GM12878 (cell line): ENCODE measurements around the gene SPIB. TPM values are rescaled to one million over a fixed set of nuclear protein-coding genes. Genes with fewer than 3 reads are reported as not detected.

Source experiments
- ATAC-seq: fragments of 200-7000 bp; cut with Tn5 transposase; 3 replicates; pipeline ENCODE4 v1.9.1; 2020; ENCODE audit warnings: mild to moderate bottlenecking, moderate library complexity
- BruUV-seq: library from RNA; stranded (reverse); fragments of 400-500 nt; replicated peaks from 2 replicates; lab custom pipeline; 2021; lab: Mats Ljungman, UMichigan
- CTCF ChIA-PET: fragments of 300-600 bp; sonication (Branson Sonifier 250); formaldehyde crosslinking; extraction: SDS; loops from one replicate; lab custom pipeline; 2021; ENCODE audit warnings: inconsistent platforms; lab: Yijun Ruan, JAX
- POLR2A ChIA-PET: fragments of 350-600 bp; formaldehyde crosslinking; extraction: SDS; loops from one replicate; lab custom pipeline; 2021; ENCODE audit warnings: inconsistent platforms; lab: Charles Lee
- RAD21 ChIA-PET: fragments of 300-600 bp; sonication (Branson Sonifier 250); formaldehyde crosslinking; loops from one replicate; lab custom pipeline; 2023; ENCODE audit warnings: antibody characterized with exemption; ENCODE audit not compliant: unreplicated experiment; lab: Charles Lee
- SMC1A ChIA-PET: fragments of 300-600 bp; sonication (Branson Sonifier 250); formaldehyde crosslinking; loops from one replicate; lab custom pipeline; 2023; ENCODE audit not compliant: unreplicated experiment, uncharacterized antibody; lab: Charles Lee
- DNase-seq: peaks from one replicate; pipeline ENCODE4 v3.0.0-alpha.2; 2011; ENCODE audit warnings: low read depth, low spot score
- FAIRE-seq: peaks from 3 replicates; lab custom pipeline; 2011; peaks lifted over from hg19 to GRCh38; lab: Jason Lieb, UNC
- H2AFZ ChIP-seq: 2 replicates; pipeline ENCODE4 v1.6.0; 2011; ENCODE audit warnings: low read depth, low read length, control low read depth; ENCODE audit not compliant: control insufficient read depth
- H3K27ac ChIP-seq: 2 replicates; pipeline ENCODE4 v1.5.1; 2011; ENCODE audit warnings: control low read depth; ENCODE audit not compliant: control insufficient read depth, insufficient read depth
- H3K27me3 ChIP-seq, 2 experiments: replicated peaks in 1 of 2; 2 replicates each; pipeline versions ENCODE4 v1.6.0 to v1.6.1; 2011; ENCODE audit warnings: low read length in 1 of 2; ENCODE audit not compliant: control insufficient read depth in 2 of 2, insufficient read depth in 2 of 2
- H3K36me3 ChIP-seq, 2 experiments: 2 replicates each; pipeline ENCODE4 v1.5.1; 2011; ENCODE audit warnings: low read length in 1 of 2; ENCODE audit not compliant: control insufficient read depth in 2 of 2, insufficient read depth in 2 of 2
- H3K4me1 ChIP-seq: 2 replicates; pipeline ENCODE4 v1.6.1; 2011; ENCODE audit warnings: mild to moderate bottlenecking, low read length, moderate library complexity, mixed read lengths; ENCODE audit not compliant: control insufficient read depth, insufficient read depth
- H3K4me2 ChIP-seq: 2 replicates; pipeline ENCODE4 v1.6.0; 2011; ENCODE audit warnings: control low read depth; ENCODE audit not compliant: control insufficient read depth, insufficient read depth
- H3K4me3 ChIP-seq: fragments of 200-600 bp; sonication (generic); 2 replicates; pipeline ENCODE4 v1.5.1; 2016
- H3K79me2 ChIP-seq: 2 replicates; pipeline ENCODE4 v1.6.0; 2011; ENCODE audit warnings: low read length; ENCODE audit not compliant: control insufficient read depth, insufficient read depth
- H3K9ac ChIP-seq: 2 replicates; pipeline ENCODE4 v1.8.0; 2011; ENCODE audit warnings: low read length, control low read depth, mixed read lengths; ENCODE audit not compliant: control insufficient read depth, insufficient read depth
- H3K9me3 ChIP-seq: replicated peaks from 3 replicates; pipeline ENCODE4 v1.5.1; 2011; ENCODE audit warnings: mild to moderate bottlenecking, low read length; ENCODE audit not compliant: control insufficient read depth, insufficient read depth
- H4K20me1 ChIP-seq: 2 replicates; pipeline ENCODE4 v1.6.0; 2011; ENCODE audit not compliant: control insufficient read depth, insufficient read depth
- ESRRA ChIP-seq: IDR thresholded peaks from 2 replicates; pipeline ENCODE4 v1.6.1; 2012; ENCODE audit warnings: mild to moderate bottlenecking, low read length, improper control_type of control experiment
- HDGF ChIP-seq: fragments of 450-650 bp; IDR thresholded peaks from 2 replicates; pipeline ENCODE4 v1.6.1; 2016; ENCODE audit warnings: antibody characterized with exemption
- MXI1 ChIP-seq: fragments of 150-350 bp; IDR thresholded peaks from 2 replicates; pipeline ENCODE4 v1.6.1; 2011; ENCODE audit warnings: low read depth, mild to moderate bottlenecking, inconsistent platforms, low read length, improper control_type of control experiment
- NBN ChIP-seq: fragments of 450-650 bp; IDR thresholded peaks from 2 replicates; pipeline ENCODE4 v1.6.1; 2016
- PRDM15 ChIP-seq: fragments of 450-650 bp; formaldehyde crosslinking; IDR thresholded peaks from 2 replicates; pipeline ENCODE4 v1.4.0; 2020; ENCODE audit warnings: mild to moderate bottlenecking, moderate library complexity
- SPI1 ChIP-seq: IDR thresholded peaks from 2 replicates; pipeline ENCODE4 v1.6.1; 2011; ENCODE audit warnings: low read depth, mild to moderate bottlenecking, low read length, moderate library complexity, borderline replicate concordance; ENCODE audit not compliant: insufficient read depth
- TARDBP ChIP-seq: IDR thresholded peaks from 2 replicates; pipeline ENCODE4 v1.6.1; 2016; ENCODE audit warnings: borderline replicate concordance
- ZNF217 ChIP-seq: fragments of 450-650 bp; IDR thresholded peaks from 2 replicates; pipeline ENCODE4 v1.6.1; 2017; ENCODE audit warnings: antibody characterized with exemption, mild to moderate bottlenecking
- WGBS: methylation state at CpG from one replicate; pipeline ENCODE4 v1.1.6; 2016; ENCODE audit warnings: low lambda C conversion rate; ENCODE audit not compliant: insufficient replicate concordance, insufficient coverage; ENCODE audit errors: missing lambda C conversion rate; 5-methylcytosine and 5-hydroxymethylcytosine counted together
- in situ Hi-C: fragments of 300-500 bp; cut with MboI; formaldehyde crosslinking; loops from 9 replicates; pipeline ENCODE4 v1.14.3; 2018; ENCODE audit warnings: mixed read lengths
- intact Hi-C: fragments of 100-400 bp; cut with micrococcal nuclease; formaldehyde crosslinking; loops from one replicate; pipeline ENCODE4 v1.14.2; 2022; ENCODE audit not compliant: unreplicated experiment
- polyA plus RNA-seq, 11 experiments: library from polyadenylated mRNA; depleted of rRNA in 4 of 11; unstranded in 6 of 11; stranded (reverse) in 5 of 11; fragments of >200 nt; fragmentation: Nextera tagmentation in 4 of 11; fragmentation: Illumina TruSeq in 1 of 11; extraction: Ambion mirVana in 4 of 11; extraction: Trizol in 1 of 11; gene quantifications; 1 replicate in 1 of 11; 2 replicates in 10 of 11; pipeline versions ENCODE4 v1.2.1 to v1.2.3, GENCODE V29; 2011 to 2016; ENCODE audit warnings: inconsistent platforms in 2 of 11, missing spikeins in 2 of 11, low read depth in 1 of 11
- total RNA-seq, 4 experiments: library from RNA; depleted of rRNA in 3 of 4; stranded (reverse); fragments of >200 nt in 3 of 4; fragmentation: Illumina TruSeq in 1 of 4; extraction: Trizol in 1 of 4; gene quantifications; 2 replicates each; pipeline versions ENCODE4 v1.2.1 to v1.2.3, GENCODE V29; 2013 to 2021
- TF ChIP-seq, protein P1 (sequence below), 3 experiments: IDR thresholded peaks in 2 of 3; conservative IDR thresholded peaks in 1 of 3; 2 replicates each; pipeline ENCODE4 v1.5.1; 2011; ENCODE audit warnings: low read depth in 3 of 3, low read length in 3 of 3, mild to moderate bottlenecking in 3 of 3, control low read depth in 2 of 3, moderate library complexity in 2 of 3, inconsistent platforms in 1 of 3, mixed read lengths in 1 of 3; ENCODE audit not compliant: control insufficient read depth in 2 of 3, insufficient read depth in 1 of 3; ENCODE audit errors: extremely low read depth in 1 of 3

The SPIB gene
- total and polyA plus RNA-seq, 10 of the 15 experiments (the other 5 are each of a cell fraction or from before 2014, with no cell fraction given): 3.5 to 123 (median 56.0) TPM

GRCh38 chr19:50459638-50460037 is 40.9 kb downstream of the SPIB start:
- RAD21 ChIA-PET: interaction anchor here (0.9 to 3.9 kb wide), 18 partner anchors 14 to 131 kb away, joined by 3 to 72 read pairs (median 6); partner anchors contain the start of genes KCNC3, NAPSA, POLD1 and SPIB
- Histone ChIP-seq H3K9me3 (no peaks in the 10 kb centered on the region), H3K9ac (no peak overlapping the region; the same call in 1 of the 2 replicates), H3K4me2 (peak overlapping the region; percentile 99), H3K27me3 (no peaks in the 10 kb centered on the region), H3K4me3 (no peak overlapping the region), H3K36me3 (no peaks in the 10 kb centered on the region), H4K20me1 (no peaks in the 10 kb centered on the region), H3K4me1 (peaks cover 20% of the 10 kb centered on the region), H2AFZ (peak overlapping the region; percentile 86), H3K79me2 (no peaks in the 10 kb centered on the region), H3K27ac (peak overlapping the region; percentile 73)
- 0% methylated on average over 1 of the region's 1 CpG for WGBS
- CTCF ChIA-PET: interaction anchor here (0.6 to 4.6 kb wide), 15 partner anchors 23 to 131 kb away, joined by 3 to 167 read pairs (median 9); partner anchors contain the start of genes KCNC3, NAPSA, NR1H2 and SPIB
- ATAC-seq (no peak), FAIRE-seq (no peak), DNase-seq (no peak)
- TF ChIP-seq HDGF (peak; percentile 55), MXI1 (no peak), ZNF217 (no peak), SPI1 (peak; percentile 39; the same call in 1 of the 2 replicates), NBN (no peak), TARDBP (no peak), ESRRA (no peak), PRDM15 (no peak)
- TF ChIP-seq, protein P1, sequence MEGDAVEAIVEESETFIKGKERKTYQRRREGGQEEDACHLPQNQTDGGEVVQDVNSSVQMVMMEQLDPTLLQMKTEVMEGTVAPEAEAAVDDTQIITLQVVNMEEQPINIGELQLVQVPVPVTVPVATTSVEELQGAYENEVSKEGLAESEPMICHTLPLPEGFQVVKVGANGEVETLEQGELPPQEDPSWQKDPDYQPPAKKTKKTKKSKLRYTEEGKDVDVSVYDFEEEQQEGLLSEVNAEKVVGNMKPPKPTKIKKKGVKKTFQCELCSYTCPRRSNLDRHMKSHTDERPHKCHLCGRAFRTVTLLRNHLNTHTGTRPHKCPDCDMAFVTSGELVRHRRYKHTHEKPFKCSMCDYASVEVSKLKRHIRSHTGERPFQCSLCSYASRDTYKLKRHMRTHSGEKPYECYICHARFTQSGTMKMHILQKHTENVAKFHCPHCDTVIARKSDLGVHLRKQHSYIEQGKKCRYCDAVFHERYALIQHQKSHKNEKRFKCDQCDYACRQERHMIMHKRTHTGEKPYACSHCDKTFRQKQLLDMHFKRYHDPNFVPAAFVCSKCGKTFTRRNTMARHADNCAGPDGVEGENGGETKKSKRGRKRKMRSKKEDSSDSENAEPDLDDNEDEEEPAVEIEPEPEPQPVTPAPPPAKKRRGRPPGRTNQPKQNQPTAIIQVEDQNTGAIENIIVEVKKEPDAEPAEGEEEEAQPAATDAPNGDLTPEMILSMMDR (IDR thresholded peaks at IDR 0.05 in 2 of 3, conservative IDR thresholded peaks at IDR 0.05 in 1 of 3; ENCODE audit: control insufficient read depth in 2 of 3, extremely low read depth in 1 of 3, insufficient read depth in 1 of 3, low read depth in 3 of 3, low read length in 3 of 3): no peak
- intact Hi-C loops (loop anchor here (2.0 kb wide), 2 partner anchors 29 to 41 kb away; partner anchors contain the start of gene SPIB), in situ Hi-C loops (loop anchor here (5.0 kb wide), 1 partner anchor 92 kb away; the partner anchor contains the start of gene NAPSA)
- SMC1A ChIA-PET: interaction anchor here (0.7 to 4.6 kb wide), 14 partner anchors 16 to 112 kb away, joined by 4 to 68 read pairs (median 8); partner anchors contain the start of genes NAPSA, NR1H2, POLD1 and SPIB
- BruUV-seq: no TSS peak
- POLR2A ChIA-PET: interaction anchor here (0.8 to 2.0 kb wide), 8 partner anchors 10 to 102 kb away, joined by 3 to 35 read pairs (median 6); partner anchors contain the start of genes NAPSA, NR1H2 and SPIB
